Activated CD8-positive, alpha-beta T cell treated with anti-CD3 and anti-CD28 coated beads for 36 hours (primary cell): ENCODE results near the gene CDKAL1. TPM values are rescaled to one million over a fixed set of nuclear protein-coding genes. Genes with fewer than 3 reads are reported as not detected.

Experiments used
- ATAC-seq: fragments of 200-7000 bp; cut with Tn5 transposase; one replicate; pipeline ENCODE4 v1.10.0; 2021; ENCODE audit warnings: mild to moderate bottlenecking, moderate library complexity
- CTCF ChIA-PET: fragments of 350-600 bp; sonication (Branson Sonifier 250); formaldehyde crosslinking; loops from one replicate; lab custom pipeline; 2021; ENCODE audit warnings: antibody characterized with exemption; lab: Charles Lee
- POLR2A ChIA-PET: fragments of 350-600 bp; sonication (Branson Sonifier 250); formaldehyde crosslinking; loops from one replicate; lab custom pipeline; 2021; ENCODE audit warnings: antibody characterized with exemption; lab: Charles Lee
- DNase-seq: peaks from one replicate; pipeline ENCODE4 v3.0.0-alpha.2; 2020
- H3K27ac Mint-ChIP-seq: one replicate; pipeline ENCODE4 v1.8.0; 2021; ENCODE audit warnings: mild to moderate bottlenecking, mixed read lengths
- H3K27me3 Mint-ChIP-seq: one replicate; pipeline ENCODE4 v1.8.0; 2021; ENCODE audit warnings: mixed read lengths
- H3K36me3 Mint-ChIP-seq: one replicate; pipeline ENCODE4 v1.8.0; 2021; ENCODE audit warnings: low read depth, mixed read lengths
- H3K4me1 Mint-ChIP-seq: one replicate; pipeline ENCODE4 v1.8.0; 2021; ENCODE audit warnings: low read depth, mixed read lengths
- H3K4me3 Mint-ChIP-seq: one replicate; pipeline ENCODE4 v1.8.0; 2021; ENCODE audit warnings: mild to moderate bottlenecking, moderate library complexity, mixed read lengths
- H3K9me3 Mint-ChIP-seq: one replicate; pipeline ENCODE4 v1.8.0; 2021; ENCODE audit warnings: mixed read lengths
- intact Hi-C: fragments of 100-400 bp; cut with micrococcal nuclease; formaldehyde crosslinking; loops from one replicate; pipeline ENCODE4 v1.10.0; 2022
- total RNA-seq, 2 experiments: library from RNA; stranded (reverse); gene quantifications; one replicate each; pipeline ENCODE4 v1.2.3, GENCODE V29; 2021
- TF ChIP-seq, protein P1 (sequence below): fragments of 200-600 bp; IDR thresholded peaks from one replicate; pipeline ENCODE4 v1.8.0; 2022; ENCODE audit warnings: antibody characterized with exemption, mild to moderate bottlenecking

The CDKAL1 gene
- total RNA-seq, 2 experiments from 2014 or later, result 21.6 to 23.6 TPM

- TF ChIP-seq, protein P1, sequence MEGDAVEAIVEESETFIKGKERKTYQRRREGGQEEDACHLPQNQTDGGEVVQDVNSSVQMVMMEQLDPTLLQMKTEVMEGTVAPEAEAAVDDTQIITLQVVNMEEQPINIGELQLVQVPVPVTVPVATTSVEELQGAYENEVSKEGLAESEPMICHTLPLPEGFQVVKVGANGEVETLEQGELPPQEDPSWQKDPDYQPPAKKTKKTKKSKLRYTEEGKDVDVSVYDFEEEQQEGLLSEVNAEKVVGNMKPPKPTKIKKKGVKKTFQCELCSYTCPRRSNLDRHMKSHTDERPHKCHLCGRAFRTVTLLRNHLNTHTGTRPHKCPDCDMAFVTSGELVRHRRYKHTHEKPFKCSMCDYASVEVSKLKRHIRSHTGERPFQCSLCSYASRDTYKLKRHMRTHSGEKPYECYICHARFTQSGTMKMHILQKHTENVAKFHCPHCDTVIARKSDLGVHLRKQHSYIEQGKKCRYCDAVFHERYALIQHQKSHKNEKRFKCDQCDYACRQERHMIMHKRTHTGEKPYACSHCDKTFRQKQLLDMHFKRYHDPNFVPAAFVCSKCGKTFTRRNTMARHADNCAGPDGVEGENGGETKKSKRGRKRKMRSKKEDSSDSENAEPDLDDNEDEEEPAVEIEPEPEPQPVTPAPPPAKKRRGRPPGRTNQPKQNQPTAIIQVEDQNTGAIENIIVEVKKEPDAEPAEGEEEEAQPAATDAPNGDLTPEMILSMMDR, result no peak
- Mint-ChIP-seq H3K4me3 (no peak overlapping the region), H3K27ac (no peak overlapping the region), H3K27me3 (no peaks in the 10 kb centered on the region), H3K4me1 (no peaks in the 10 kb centered on the region), H3K9me3 (no peaks in the 10 kb centered on the region), H3K36me3 (no peaks in the 10 kb centered on the region)
- ChIA-PET POLR2A (no interaction called here), CTCF (interaction anchor here (1.2 kb wide), 1 partner anchor 13 kb away, joined by 3 read pairs; no protein-coding TSS in a partner anchor)
- ATAC-seq (no peak), DNase-seq (no peak)
- intact Hi-C loops, result no loop called here
Observed at GRCh38 chr6:21118216-21118780, 584.0 kb downstream of the CDKAL1 start.

GRCh38 chr6:21121636-21122136, 587.4 kb downstream of the CDKAL1 start:
- Mint-ChIP-seq H3K4me3 (no peak overlapping the region), H3K4me1 (no peaks in the 10 kb centered on the region), H3K27ac (no peak overlapping the region), H3K27me3 (no peaks in the 10 kb centered on the region), H3K36me3 (peaks cover 5% of the 10 kb centered on the region), H3K9me3 (no peaks in the 10 kb centered on the region)
- ChIA-PET CTCF (no interaction called here), POLR2A (interaction anchor here (0.5 kb wide), 1 partner anchor 750 kb away, joined by 3 read pairs; no protein-coding TSS in a partner anchor)
- ATAC-seq (no peak), DNase-seq (no peak)
- TF ChIP-seq, protein P1, result no peak
- intact Hi-C loops, result no loop called here

DNA sequence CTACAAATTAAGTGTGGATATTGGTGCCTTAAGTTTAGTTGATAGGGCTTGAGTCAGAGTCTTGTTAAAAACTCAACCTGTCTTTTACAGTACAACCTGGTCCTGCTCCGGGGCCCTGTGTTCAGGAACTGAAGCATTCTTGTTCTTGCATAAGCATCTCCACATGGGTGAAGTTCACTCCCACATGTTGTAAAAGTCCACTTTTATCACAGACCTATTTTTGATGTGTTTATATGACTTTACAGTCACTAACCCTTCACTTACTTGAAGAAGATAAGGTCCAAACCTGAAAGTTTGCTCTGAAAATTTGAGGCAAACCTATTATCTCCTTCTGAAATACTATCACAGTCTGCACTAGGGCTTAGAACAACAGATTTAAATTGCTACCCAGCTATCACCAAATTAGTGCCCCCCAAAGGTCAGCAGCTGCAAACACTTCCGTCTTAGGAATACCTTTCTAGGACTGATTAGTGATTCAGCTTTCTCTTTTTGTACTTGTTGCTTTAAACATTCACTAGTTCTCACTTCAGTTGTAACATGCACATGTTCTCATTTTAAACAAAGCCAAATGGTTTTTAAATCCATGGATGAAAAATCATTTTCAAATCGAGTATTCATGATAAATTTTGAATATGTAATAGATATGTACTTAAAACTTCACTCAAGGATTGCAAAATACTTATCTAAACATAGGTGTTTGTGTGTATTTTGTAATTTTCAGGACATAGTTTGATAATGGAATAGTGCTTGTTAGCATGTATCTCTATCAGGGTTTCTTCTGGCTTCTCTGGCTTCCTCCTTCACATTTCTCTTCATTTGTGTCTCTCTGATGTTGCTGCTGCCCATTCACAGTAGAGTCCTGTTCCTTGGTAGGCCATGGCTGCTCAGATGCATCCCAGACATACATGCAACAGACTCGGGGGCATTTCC, 589.5 kb downstream of the CDKAL1 start:
- peaks cover 5% of the 10 kb centered on the region for H3K36me3 Mint-ChIP-seq
- H3K27ac Mint-ChIP-seq, result no peak overlapping the region

DNA sequence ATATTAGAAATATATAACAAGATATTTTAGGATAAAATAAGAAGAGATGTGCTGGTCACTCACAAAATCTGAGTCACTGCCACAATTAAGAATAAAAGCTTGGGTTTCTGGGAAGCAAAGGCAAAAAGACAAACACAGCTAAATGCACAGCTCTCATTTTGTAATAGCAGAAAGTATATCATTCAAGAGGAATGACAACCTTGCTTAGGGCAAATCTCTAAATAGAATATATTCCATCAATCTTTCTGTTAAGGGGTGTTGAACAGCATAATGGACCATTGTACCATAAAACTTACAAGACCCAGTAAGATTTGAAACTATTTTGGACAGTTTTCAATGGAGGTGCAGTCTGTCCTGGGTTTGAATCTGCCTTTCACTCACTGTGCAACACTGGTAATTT, 594.3 kb downstream of the CDKAL1 start:
- POLR2A ChIA-PET, result no interaction called here
- intact Hi-C loops, result no loop called here
- no peaks in the 10 kb centered on the region for H3K4me1 Mint-ChIP-seq

More for the DNA sequence above, 589.5 kb downstream of the CDKAL1 start:
- ATAC-seq (no peak), DNase-seq (no peak)
- intact Hi-C loops, result no loop called here
- H3K27me3 Mint-ChIP-seq, result no peaks in the 10 kb centered on the region
- no peak overlapping the region for H3K4me3 Mint-ChIP-seq
- POLR2A ChIA-PET, result no interaction called here
- TF ChIP-seq, protein P1, result no peak
- H3K9me3 Mint-ChIP-seq, result no peaks in the 10 kb centered on the region
- CTCF ChIA-PET, result no interaction called here
- H3K4me1 Mint-ChIP-seq, result no peaks in the 10 kb centered on the region

More for the DNA sequence above, 594.3 kb downstream of the CDKAL1 start:
- no peaks in the 10 kb centered on the region for H3K9me3 Mint-ChIP-seq
- H3K4me3 Mint-ChIP-seq, result no peak overlapping the region
- CTCF ChIA-PET, result interaction anchor here (0.6 kb wide), 1 partner anchor 845 kb away, joined by 3 read pairs; no protein-coding TSS in a partner anchor
- H3K36me3 Mint-ChIP-seq, result peaks cover 5% of the 10 kb centered on the region
- TF ChIP-seq, protein P1, result no peak
- no peak overlapping the region for H3K27ac Mint-ChIP-seq
- DNase-seq (no peak), ATAC-seq (no peak)
- H3K27me3 Mint-ChIP-seq, result no peaks in the 10 kb centered on the region
